Measurements from ENCODE around the gene ZC3H12C. TPM values are rescaled to one million over a fixed set of nuclear protein-coding genes. Genes with fewer than 3 reads are reported as not detected.

Gene ZC3H12C
- total and polyA plus RNA-seq, 10 of the 15 experiments (the other 5 are each of a cell fraction or from before 2014, with no cell fraction given): 0.31 to 31.0 (median 3.7) TPM

DNA sequence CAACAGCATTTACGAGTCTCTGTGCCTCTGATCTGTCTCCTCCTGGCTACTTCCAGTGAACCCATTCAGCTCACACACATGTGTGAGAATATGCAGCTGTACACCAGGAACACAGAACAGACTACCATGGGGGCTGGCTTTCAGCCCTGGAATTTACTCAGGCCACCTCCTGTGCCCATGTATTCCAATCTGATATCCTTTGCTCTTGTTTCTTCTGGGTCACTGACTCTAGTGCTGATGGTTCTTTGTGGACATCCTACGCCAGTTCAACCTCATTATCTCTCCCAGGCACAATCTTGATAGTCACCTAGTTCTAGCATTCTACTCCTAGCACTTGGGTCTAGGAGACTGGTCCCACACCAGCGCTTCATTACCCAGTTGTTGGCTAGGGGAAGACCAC lies 23.0 kb upstream of the ZC3H12C start:
- Histone ChIP-seq H3K9ac (ENCODE audit: control insufficient read depth, insufficient read depth, low read length) (no peak overlapping the region), H3K4me2 (ENCODE audit: control insufficient read depth, insufficient read depth) (no peak overlapping the region), H3K4me3 (no peak overlapping the region), H3K36me3 (ENCODE audit: control insufficient read depth in 2 of 2, insufficient read depth in 2 of 2, low read length in 1 of 2) (no peaks in the 10 kb centered on the region), H3K27ac (ENCODE audit: control insufficient read depth, insufficient read depth) (no peak overlapping the region), H3K9me3 (replicated peaks; ENCODE audit: control insufficient read depth, insufficient read depth, low read length) (no peaks in the 10 kb centered on the region; the same call in 2 of the 3 replicates), H3K79me2 (ENCODE audit: control insufficient read depth, insufficient read depth, low read length) (no peaks in the 10 kb centered on the region), H3K27me3 (replicated peaks in 1 of 2; ENCODE audit: control insufficient read depth in 2 of 2, insufficient read depth in 2 of 2, low read length in 1 of 2) (peaks cover 0 to 2% of the 10 kb centered on the region in 2 experiments; a peak in 2 of 4 replicates), H3K4me1 (ENCODE audit: control insufficient read depth, insufficient read depth, low read length) (no peaks in the 10 kb centered on the region), H4K20me1 (ENCODE audit: control insufficient read depth, insufficient read depth) (no peaks in the 10 kb centered on the region), H2AFZ (ENCODE audit: control insufficient read depth, low read depth, low read length) (peak overlapping the region; percentile 13; the same call in 1 of the 2 replicates)
- WGBS (ENCODE audit: insufficient coverage, insufficient replicate concordance, low lambda C conversion rate, missing lambda C conversion rate): 92% methylated on average over 3 of the region's 3 CpGs
- ChIA-PET POLR2A (interaction anchor here (0.7 kb wide), 1 partner anchor 25 kb away, joined by 3 read pairs; no protein-coding TSS in a partner anchor), SMC1A (ENCODE audit: uncharacterized antibody, unreplicated experiment) (interaction anchor here (1.2 to 3.9 kb wide), 2 partner anchors 8 to 41 kb away, joined by 6 to 21 read pairs; no protein-coding TSS in a partner anchor), CTCF (interaction anchor here (1.3 to 1.9 kb wide), 2 partner anchors 25 to 40 kb away, joined by 3 to 4 read pairs; no protein-coding TSS in a partner anchor), RAD21 (ENCODE audit: unreplicated experiment) (interaction anchor here (1.1 kb wide), 2 partner anchors 24 to 42 kb away, joined by 3 read pairs; no protein-coding TSS in a partner anchor)
- in situ Hi-C loops (cut with MboI): no loop called here
- ATAC-seq (no peak), FAIRE-seq (no peak), DNase-seq (ENCODE audit: low read depth, low spot score) (no peak)
- intact Hi-C loops (cut with micrococcal nuclease; ENCODE audit: unreplicated experiment): no loop called here
- no TSS peak for BruUV-seq (replicated peaks)
- TF ChIP-seq RELA (IDR thresholded peaks at IDR 0.05; ENCODE audit: borderline replicate concordance, partially characterized antibody) (no peak), POLR2AphosphoS5 (IDR thresholded peaks at IDR 0.05; ENCODE audit: low read length) (no peak), EGR1 (IDR thresholded peaks at IDR 0.05; ENCODE audit: borderline replicate concordance in 1 of 2, low read depth in 2 of 2, low read length in 2 of 2) (no peak), CEBPZ (IDR thresholded peaks at IDR 0.05; ENCODE audit: low read depth, low read length) (no peak), NR2C2 (IDR thresholded peaks at IDR 0.05; ENCODE audit: borderline replicate concordance, control insufficient read depth, insufficient read length, low read depth) (no peak), POU2F2 (IDR thresholded peaks at IDR 0.05; ENCODE audit: borderline replicate concordance, low read depth, low read length) (no peak), IKZF2 (IDR thresholded peaks at IDR 0.05) (no peak)
- TF ChIP-seq, protein P1, sequence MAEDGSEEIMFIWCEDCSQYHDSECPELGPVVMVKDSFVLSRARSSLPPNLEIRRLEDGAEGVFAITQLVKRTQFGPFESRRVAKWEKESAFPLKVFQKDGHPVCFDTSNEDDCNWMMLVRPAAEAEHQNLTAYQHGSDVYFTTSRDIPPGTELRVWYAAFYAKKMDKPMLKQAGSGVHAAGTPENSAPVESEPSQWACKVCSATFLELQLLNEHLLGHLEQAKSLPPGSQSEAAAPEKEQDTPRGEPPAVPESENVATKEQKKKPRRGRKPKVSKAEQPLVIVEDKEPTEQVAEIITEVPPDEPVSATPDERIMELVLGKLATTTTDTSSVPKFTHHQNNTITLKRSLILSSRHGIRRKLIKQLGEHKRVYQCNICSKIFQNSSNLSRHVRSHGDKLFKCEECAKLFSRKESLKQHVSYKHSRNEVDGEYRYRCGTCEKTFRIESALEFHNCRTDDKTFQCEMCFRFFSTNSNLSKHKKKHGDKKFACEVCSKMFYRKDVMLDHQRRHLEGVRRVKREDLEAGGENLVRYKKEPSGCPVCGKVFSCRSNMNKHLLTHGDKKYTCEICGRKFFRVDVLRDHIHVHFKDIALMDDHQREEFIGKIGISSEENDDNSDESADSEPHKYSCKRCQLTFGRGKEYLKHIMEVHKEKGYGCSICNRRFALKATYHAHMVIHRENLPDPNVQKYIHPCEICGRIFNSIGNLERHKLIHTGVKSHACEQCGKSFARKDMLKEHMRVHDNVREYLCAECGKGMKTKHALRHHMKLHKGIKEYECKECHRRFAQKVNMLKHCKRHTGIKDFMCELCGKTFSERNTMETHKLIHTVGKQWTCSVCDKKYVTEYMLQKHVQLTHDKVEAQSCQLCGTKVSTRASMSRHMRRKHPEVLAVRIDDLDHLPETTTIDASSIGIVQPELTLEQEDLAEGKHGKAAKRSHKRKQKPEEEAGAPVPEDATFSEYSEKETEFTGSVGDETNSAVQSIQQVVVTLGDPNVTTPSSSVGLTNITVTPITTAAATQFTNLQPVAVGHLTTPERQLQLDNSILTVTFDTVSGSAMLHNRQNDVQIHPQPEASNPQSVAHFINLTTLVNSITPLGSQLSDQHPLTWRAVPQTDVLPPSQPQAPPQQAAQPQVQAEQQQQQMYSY (CRISPR knock-in tag; IDR thresholded peaks at IDR 0.05): no peak
- TF ChIP-seq, protein P2, sequence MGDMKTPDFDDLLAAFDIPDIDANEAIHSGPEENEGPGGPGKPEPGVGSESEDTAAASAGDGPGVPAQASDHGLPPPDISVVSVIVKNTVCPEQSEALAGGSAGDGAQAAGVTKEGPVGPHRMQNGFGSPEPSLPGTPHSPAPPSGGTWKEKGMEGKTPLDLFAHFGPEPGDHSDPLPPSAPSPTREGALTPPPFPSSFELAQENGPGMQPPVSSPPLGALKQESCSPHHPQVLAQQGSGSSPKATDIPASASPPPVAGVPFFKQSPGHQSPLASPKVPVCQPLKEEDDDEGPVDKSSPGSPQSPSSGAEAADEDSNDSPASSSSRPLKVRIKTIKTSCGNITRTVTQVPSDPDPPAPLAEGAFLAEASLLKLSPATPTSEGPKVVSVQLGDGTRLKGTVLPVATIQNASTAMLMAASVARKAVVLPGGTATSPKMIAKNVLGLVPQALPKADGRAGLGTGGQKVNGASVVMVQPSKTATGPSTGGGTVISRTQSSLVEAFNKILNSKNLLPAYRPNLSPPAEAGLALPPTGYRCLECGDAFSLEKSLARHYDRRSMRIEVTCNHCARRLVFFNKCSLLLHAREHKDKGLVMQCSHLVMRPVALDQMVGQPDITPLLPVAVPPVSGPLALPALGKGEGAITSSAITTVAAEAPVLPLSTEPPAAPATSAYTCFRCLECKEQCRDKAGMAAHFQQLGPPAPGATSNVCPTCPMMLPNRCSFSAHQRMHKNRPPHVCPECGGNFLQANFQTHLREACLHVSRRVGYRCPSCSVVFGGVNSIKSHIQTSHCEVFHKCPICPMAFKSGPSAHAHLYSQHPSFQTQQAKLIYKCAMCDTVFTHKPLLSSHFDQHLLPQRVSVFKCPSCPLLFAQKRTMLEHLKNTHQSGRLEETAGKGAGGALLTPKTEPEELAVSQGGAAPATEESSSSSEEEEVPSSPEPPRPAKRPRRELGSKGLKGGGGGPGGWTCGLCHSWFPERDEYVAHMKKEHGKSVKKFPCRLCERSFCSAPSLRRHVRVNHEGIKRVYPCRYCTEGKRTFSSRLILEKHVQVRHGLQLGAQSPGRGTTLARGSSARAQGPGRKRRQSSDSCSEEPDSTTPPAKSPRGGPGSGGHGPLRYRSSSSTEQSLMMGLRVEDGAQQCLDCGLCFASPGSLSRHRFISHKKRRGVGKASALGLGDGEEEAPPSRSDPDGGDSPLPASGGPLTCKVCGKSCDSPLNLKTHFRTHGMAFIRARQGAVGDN (IDR thresholded peaks at IDR 0.05): no peak
- TF ChIP-seq, protein P3, sequence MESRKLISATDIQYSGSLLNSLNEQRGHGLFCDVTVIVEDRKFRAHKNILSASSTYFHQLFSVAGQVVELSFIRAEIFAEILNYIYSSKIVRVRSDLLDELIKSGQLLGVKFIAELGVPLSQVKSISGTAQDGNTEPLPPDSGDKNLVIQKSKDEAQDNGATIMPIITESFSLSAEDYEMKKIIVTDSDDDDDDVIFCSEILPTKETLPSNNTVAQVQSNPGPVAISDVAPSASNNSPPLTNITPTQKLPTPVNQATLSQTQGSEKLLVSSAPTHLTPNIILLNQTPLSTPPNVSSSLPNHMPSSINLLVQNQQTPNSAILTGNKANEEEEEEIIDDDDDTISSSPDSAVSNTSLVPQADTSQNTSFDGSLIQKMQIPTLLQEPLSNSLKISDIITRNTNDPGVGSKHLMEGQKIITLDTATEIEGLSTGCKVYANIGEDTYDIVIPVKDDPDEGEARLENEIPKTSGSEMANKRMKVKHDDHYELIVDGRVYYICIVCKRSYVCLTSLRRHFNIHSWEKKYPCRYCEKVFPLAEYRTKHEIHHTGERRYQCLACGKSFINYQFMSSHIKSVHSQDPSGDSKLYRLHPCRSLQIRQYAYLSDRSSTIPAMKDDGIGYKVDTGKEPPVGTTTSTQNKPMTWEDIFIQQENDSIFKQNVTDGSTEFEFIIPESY (IDR thresholded peaks at IDR 0.05): no peak
